Middle frontal gyrus (tissue), 1 donor: ENCODE results near the gene HSPD1.
A peak's percentile ranks its signal among the peaks of the same experiment; 100 is the strongest.

ENCODE experiments used
- DNase-seq: peaks from one replicate; pipeline ENCODE4 v3.0.0-alpha.2; 2015; ENCODE audit warnings: low spot score; ENCODE audit errors: extremely low spot score

The HSPD1 gene

DNA sequence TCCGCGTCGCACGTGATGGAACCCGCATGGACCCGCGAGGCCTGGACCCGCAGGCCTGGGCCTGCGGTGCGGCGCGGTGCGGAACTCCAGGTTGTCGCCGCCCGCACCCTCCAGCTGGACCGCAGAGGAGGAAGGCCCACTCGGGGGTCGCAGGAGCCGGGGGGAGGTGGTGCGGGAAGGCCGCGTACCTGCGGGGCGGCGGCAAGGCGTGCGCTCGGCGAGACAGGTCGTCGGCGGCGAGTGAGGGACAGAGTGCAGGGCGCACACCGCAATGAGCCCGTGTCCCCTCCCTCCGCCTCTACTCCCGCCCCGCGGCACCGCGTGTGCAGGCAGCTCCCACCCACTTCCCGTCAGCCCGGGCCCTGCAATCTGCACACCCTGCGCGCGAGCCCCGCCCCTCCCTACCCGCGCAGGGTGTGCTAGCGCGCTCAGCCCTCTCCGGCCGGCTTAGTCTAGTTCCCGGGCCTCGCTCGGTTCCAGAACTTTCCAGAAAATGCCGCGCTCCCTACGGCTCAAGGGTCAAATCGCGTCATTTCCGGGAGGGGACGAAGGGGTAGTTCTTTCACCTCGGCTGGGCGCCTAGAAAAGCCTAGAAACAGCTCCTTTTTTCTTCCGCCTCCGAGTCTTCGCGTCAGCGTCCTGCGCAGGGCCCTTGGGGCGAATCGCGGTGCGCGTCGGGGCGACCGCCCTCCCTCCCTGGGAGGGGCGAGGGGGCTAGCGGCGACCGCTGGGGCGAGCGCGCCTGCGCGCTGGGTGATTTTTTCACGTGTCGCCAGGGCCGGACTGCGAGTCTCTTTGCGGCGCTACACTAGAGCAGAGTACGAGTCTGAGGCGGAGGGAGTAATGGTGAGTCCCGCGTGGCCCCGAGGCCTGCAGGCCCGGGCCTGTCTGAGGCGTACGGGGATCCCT, at the start of gene HSPD1, which contains the start of gene HSPE1:
Gene HSPD1, minus strand, starts transcription at position 247 of the 909 bp plus-strand sequence. CDS start 992 bp downstream, outside the sequence.
Gene HSPE1, plus strand, starts transcription at position 786 of the 909 bp plus-strand sequence. Its CDS starts 58 bp downstream, at position 844.
- peak; percentile 99 for DNase-seq

DNA sequence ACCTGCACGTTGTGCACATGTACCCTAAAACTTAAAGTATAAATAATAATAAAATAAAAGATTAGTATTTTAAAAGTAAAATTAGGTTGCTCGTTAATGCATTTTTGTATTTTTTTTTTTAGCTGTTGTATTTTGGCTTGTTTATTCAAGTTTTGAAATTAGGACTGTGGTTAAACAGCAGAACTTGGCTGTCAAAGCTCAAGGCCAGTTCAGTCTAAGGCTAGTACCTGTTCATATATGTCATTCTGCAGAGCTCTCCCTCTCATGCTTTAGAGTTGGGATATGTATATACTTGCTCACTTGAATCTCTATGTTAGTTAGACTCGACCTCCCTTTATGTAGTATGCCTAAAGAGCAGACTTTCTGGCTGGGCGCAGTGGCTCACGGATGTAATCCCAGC, 48.9 kb upstream of the HSPD1 start:
- no peak for DNase-seq

GRCh38 chr2:197547163-197547900, 47.7 kb upstream of the HSPD1 start:
- DNase-seq, result no peak

DNA sequence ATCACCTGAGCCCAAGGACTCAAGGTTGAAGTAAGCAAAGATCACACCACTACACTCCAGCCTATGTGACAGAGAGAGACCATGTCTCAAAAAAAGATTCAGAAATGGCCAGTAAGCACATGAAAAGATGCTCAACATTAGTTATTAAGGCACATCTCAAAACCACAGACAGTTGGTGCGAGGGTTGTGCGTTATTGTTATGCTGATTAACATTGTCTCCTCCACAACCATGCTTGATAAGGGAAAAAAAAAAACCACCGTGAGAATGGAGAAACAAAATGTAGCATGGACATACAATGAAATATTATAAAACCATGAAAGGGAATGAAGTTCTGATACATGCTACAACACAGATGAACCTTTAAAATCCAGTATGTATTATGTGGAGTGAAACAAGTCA, 43.6 kb upstream of the HSPD1 start:
- no peak for DNase-seq

DNA sequence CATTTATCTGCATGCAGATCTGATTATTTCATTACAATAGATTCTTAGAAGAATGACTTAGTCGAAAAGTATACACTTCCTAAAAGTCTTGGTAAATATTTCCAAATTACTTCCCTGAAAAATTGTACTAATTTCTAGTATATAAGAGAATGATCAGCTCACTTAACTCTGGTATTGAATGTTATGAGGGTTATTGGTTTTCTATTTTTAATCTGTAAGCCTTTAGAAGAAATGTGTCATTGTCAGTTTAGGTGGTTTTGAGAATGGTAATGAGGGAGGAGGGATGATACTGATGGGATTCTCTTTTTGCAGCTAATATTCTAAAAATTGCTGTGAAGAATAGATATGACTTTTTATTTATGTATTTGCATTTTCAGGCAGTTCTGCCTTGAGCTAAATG, 40.1 kb upstream of the HSPD1 start:
- DNase-seq, result no peak

DNA sequence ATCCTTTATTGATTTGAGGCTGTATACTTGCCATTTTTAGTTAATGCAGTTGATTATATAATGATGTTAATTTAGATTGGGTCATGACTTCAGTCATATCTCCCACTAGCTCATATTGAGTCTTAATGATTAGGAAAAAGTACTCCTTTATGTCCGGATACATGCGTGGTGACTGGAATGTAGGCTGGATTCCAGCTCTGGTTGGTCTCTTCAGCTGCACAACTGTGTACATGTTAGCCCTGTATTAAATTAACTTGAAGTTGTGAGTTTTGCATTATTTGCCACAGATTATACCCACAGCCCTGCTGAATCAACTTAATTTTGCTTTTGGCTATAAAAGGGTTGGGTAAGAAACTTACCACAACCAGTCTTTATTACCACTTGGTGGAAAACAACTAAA, 38.8 kb upstream of the HSPD1 start:
- no peak for DNase-seq

DNA sequence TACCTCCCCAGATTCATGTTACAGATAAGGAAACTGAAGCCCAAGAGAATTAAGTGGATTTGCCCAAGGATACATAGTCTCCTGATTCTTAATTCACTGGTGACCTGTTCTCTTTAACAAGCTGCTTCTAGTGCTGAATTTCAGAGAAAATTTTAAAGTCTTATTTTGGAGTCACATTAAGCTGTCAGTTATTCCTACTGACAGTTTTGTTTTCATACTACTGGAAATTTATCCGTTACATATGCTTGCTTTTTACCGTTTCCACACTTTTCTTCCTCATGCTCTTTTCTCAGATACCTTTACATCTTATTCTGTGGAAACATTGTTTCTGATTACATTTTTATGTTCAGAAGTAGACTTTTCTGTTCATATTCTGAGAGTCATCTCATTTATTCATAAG, 17.5 kb upstream of the HSPD1 start:
- DNase-seq, result no peak

DNA sequence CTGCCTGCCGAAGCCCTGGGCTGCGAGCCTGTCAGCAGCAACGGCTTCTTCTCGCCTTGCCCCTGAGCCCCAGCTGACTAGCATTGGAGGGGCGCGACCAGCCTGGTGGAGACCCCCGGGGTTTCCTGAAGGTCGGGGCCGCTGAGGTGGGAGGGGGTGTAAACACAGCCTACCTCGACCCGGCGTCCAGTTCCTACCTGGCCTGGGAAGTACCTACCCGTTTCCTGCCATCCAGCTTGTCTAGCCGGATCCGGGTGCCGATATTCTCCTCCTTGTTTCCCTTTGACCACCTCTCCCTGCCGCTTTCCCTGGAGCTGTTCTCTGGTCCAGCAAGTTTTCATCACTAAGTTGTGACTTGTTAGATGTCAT, 16.7 kb upstream of the HSPD1 start:
- DNase-seq, result no peak

DNA sequence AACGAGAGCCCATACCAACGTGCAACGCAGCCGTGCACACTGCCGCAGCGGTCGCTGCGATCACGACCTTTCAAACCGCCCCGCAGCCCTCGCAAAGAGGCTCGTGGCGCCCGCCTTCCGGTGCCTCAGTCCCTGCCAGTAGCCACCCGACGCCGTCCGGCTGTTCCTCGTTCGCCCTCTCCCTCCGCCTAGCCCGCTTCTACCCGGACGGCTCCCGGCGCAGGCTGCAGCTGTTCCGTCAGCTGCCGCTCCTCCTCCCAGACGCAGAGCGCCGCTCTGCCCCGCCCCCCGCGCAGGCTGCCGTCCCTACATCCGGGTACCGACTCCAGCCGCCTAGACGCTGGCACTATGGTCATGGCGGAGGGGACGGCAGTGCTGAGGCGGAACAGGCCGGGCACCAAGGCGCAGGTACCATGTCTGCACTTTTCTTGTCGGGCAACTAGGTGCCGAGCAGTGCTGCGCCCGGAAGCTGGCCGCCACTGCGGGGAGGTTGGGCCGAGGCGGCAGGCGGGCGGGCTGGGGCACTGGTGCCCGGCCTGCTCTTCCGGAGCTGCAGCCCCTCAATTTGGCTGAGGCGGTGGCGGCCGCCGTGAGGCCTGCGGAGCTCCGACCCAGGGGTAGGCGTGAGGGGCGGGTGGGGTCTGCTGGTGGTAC, 16.2 kb upstream of the HSPD1 start, which contains the start of gene MOB4:
Gene MOB4, plus strand, starts transcription at position 328 of the 654 bp plus-strand sequence. Its CDS starts 21 bp downstream, at position 349.
- peak; percentile 91 for DNase-seq

GRCh38 chr2:197515315-197515738, 15.7 kb upstream of the HSPD1 start:
- no peak for DNase-seq

DNA sequence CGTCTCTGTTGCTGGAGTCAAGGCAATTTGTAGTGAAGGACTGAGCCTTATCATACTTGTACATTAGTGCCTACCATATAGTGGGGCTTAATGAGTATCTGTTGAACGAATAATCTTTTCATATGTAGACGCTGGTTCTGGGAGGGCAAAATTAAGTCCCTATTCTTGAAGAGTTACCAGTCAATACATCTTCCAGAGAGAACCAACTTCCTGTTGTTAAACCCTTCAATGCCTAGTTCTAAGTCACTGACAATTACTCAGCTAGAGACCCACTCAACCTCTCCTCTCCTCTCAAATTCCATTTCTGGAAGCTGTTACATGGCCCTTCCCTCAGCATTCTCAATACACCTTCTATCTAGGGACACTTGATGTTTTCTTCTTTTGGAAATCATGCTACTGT, 15.1 kb upstream of the HSPD1 start:
- DNase-seq, result no peak

DNA sequence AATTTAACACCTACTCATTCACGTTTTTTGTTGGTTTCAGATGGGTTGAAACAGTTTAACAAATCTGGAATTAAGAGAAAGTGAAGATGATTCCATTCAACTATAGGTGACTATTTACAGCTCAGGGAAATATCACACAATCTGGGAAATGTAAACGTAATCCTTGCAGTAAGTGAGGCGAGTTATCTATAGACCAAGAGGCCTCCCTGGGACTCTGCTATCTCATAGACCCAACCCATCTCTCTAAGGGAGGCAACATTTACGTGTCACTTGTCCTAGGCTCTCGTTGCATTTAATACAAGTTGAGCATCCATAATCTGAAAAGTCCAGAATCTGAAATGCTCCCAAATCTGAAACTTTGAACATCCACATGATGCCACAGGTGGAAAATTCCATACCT, 14.3 kb upstream of the HSPD1 start:
- DNase-seq, result no peak

DNA sequence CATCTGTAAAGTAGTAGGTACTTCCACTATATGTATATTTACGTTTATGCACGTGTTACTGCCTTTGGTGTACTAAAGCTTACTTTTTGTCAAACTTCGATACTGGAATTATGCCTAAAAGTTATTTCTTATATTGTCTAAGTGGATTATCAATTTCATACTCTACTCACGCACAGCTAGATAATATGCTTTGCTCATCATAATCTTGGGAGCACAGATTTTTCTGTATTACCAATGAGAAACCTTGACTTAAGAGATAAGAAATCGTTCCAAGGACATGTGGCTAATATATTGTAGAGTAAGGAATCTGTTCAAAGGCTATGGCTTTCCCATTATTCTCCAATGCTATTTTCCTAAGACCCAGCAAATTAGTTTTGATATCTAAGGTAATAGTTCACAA, 7.0 kb upstream of the HSPD1 start:
- DNase-seq, result no peak

- DNase-seq, result no peak
Observed at GRCh38 chr2:197504512-197504911, 4.9 kb upstream of the HSPD1 start.

DNA sequence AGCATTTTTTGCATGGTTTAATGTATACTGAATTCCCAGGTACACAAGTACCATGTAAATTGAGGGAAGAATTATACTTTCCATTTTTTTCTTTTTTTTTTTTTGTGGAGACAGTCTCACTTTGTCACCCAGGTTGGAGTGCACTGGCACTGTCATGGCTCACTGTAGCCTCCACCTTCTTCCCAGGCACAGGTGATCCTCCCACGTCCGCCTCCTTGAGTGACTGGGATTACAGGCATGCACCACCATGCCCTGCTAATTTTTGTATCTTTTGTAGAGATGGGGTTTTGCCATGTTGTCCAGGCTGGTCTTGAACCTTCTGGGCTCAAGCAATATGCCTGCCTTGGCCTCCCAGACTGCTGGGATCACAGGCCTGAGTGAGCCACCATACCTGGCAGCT, 4.4 kb upstream of the HSPD1 start:
- DNase-seq, result no peak

- no peak for DNase-seq
Observed at GRCh38 chr2:197502685-197503084, 3.0 kb upstream of the HSPD1 start.

GRCh38 chr2:197502201-197502600, 2.6 kb upstream of the HSPD1 start:
- DNase-seq, result no peak

DNA sequence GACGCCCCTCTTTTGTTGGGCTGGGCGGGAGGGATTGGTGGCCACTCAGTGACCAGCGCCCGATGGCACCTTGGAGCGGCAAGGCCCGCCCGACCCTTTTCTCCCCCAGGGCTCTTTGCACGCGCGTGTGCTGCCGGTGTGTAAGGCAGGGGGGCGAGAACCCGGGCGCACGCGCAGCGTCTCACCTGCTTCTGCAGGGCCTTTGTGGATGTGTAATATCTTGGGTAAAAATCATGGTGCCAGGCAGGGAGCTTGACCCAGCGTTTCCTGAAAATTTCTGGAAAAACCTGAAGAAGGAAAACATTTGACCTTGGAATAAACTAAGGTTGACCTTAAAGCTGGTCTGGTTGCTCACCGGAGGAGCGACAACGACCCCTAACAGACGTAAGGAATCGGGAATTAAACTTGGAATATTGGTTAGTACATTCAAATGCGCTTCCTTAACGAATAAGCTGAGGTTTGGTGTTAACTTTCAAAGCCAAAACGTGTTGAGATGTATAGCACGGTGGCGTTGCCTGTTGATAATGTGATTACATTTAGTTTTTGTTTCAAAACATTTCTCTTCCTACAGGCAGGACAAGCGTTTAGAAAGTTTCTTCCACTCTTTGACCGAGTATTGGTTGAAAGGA, 977 bp upstream of the HSPD1 start:
- no peak for DNase-seq

GRCh38 chr2:197498937-197499593, 575 bp downstream of the HSPD1 start:
- DNase-seq, result no peak

- DNase-seq, result no peak
Observed at GRCh38 chr2:197498235-197498936, 1.3 kb downstream of the HSPD1 start.
